Tibial nerve (tissue), 4 donors: ENCODE measurements around the gene RXFP3.
"Not testable (repeated sequence)": the region's sequence is repeated elsewhere in the genome, so short reads cannot be mapped to it uniquely, and the experiment has no call there.

ENCODE experiments used
- EP300 ChIP-seq, 2 donors: sonication (generic); formaldehyde crosslinking; IDR thresholded peaks; one replicate each; pipeline ENCODE4 v1.6.1; 2017; ENCODE audit warnings: antibody characterized with exemption in 2 of 2, mild to moderate bottlenecking in 1 of 2
- TF ChIP-seq, protein P1 (sequence below), 5 experiments: fragments of 200-600 bp in 3 of 5; fragments of 450-650 bp in 2 of 5; sonication (generic) in 3 of 5; IDR thresholded peaks; one replicate each; pipeline ENCODE4 v1.5.1; 2016 to 2019; ENCODE audit warnings: antibody characterized with exemption in 5 of 5, mild to moderate bottlenecking in 3 of 5, moderate library complexity in 2 of 5

DNA sequence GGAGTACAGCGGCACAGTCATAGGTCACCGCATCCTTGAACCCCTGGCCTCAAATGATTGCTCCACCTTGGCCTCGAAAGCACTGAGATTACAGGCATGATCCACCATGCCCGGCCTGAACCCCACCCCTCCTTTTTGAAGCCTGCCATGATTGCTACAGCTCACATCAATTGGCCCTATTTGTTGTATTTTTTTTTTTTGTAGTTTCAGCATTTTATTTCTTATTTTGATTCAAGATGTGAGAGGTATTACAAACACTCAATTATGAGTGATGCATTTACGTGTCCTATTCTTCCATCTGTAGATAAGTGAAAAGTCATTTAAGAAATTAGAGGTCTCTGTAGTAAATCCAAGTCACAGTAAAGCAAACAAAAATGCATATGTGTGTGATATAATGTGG, 16.0 kb downstream of the RXFP3 start:
- TF ChIP-seq, protein P1, sequence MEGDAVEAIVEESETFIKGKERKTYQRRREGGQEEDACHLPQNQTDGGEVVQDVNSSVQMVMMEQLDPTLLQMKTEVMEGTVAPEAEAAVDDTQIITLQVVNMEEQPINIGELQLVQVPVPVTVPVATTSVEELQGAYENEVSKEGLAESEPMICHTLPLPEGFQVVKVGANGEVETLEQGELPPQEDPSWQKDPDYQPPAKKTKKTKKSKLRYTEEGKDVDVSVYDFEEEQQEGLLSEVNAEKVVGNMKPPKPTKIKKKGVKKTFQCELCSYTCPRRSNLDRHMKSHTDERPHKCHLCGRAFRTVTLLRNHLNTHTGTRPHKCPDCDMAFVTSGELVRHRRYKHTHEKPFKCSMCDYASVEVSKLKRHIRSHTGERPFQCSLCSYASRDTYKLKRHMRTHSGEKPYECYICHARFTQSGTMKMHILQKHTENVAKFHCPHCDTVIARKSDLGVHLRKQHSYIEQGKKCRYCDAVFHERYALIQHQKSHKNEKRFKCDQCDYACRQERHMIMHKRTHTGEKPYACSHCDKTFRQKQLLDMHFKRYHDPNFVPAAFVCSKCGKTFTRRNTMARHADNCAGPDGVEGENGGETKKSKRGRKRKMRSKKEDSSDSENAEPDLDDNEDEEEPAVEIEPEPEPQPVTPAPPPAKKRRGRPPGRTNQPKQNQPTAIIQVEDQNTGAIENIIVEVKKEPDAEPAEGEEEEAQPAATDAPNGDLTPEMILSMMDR (IDR thresholded peaks at IDR 0.05): not testable (repeated sequence)
- TF ChIP-seq EP300 (IDR thresholded peaks at IDR 0.05): not testable (repeated sequence)
